ENCODE results near the gene SLC5A1. TPM values are rescaled to one million over a fixed set of nuclear protein-coding genes. Genes with fewer than 3 reads are reported as not detected.
"Not testable (repeated sequence)": the region's sequence is repeated elsewhere in the genome, so short reads cannot be mapped to it uniquely, and the experiment has no call there.

The SLC5A1 gene
- total and polyA plus RNA-seq, 2 of the 8 experiments (the other 6 are each of a cell fraction or from before 2014, with no cell fraction given), result 0.06 TPM; not detected in 1

GRCh38 chr22:32137731-32138324 is 94.8 kb downstream of the SLC5A1 start:
- H3K4me2 ChIP-seq (ENCODE audit: insufficient read depth in 1 of 2, low read depth in 2 of 2, low read length in 2 of 2); H4K8ac ChIP-seq (ENCODE audit: extremely low read depth, insufficient read depth, low read length); H2BK20ac ChIP-seq (ENCODE audit: low read length); H2AK5ac ChIP-seq (ENCODE audit: low read depth, low read length); POLR2A ChIA-PET (ENCODE audit: partially characterized antibody); H3K9ac ChIP-seq (replicated peaks in 1 of 4; ENCODE audit: extremely low read depth in 1 of 4, low read depth in 3 of 4, low read length in 3 of 4); FAIRE-seq; H2BK12ac ChIP-seq (ENCODE audit: low read depth, low read length); H3K18ac ChIP-seq (ENCODE audit: extremely low read depth, low read length); H3K4ac ChIP-seq (replicated peaks; ENCODE audit: insufficient read length, low read depth, low read length); H3K56ac ChIP-seq (replicated peaks; ENCODE audit: insufficient read length, low read depth, low read length); H3K36me3 ChIP-seq (ENCODE audit: control insufficient read depth in 2 of 4, insufficient read depth in 4 of 4, low read length in 3 of 4); H3K27ac ChIP-seq (ENCODE audit: low read depth, low read length); DNase-seq (ENCODE audit: low read depth in 1 of 2, low spot score in 2 of 2); H3K79me1 ChIP-seq (ENCODE audit: low read depth, low read length); H3K9me3 ChIP-seq (ENCODE audit: insufficient read depth in 2 of 2, low read depth in 1 of 2, low read length in 1 of 2); H3K14ac ChIP-seq (ENCODE audit: insufficient read length); H4K91ac ChIP-seq (replicated peaks; ENCODE audit: insufficient read length, low read length); H3K4me1 ChIP-seq (replicated peaks in 1 of 4; ENCODE audit: control insufficient read depth in 3 of 4, insufficient read depth in 4 of 4, low read length in 3 of 4); H2BK120ac ChIP-seq (replicated peaks; ENCODE audit: low read depth, low read length); H3K27me3 ChIP-seq (replicated peaks in 1 of 4; ENCODE audit: control insufficient read depth in 3 of 4, extremely low read depth in 1 of 4, insufficient read depth in 3 of 4, low read length in 3 of 4); H4K5ac ChIP-seq (ENCODE audit: insufficient read length, low read depth, low read length); H3K4me3 ChIP-seq (ENCODE audit: extremely low read depth in 1 of 4, insufficient read depth in 2 of 4, low read depth in 3 of 4, low read length in 4 of 4); CTCF ChIA-PET (ENCODE audit: partially characterized antibody); H3K79me2 ChIP-seq (ENCODE audit: control insufficient read depth in 1 of 2, insufficient read depth in 2 of 2, low read length in 2 of 2); H2BK5ac ChIP-seq (ENCODE audit: low read depth, low read length); H3K23me2 ChIP-seq (ENCODE audit: low read depth, low read length); H2AFZ ChIP-seq (ENCODE audit: low read length); H2BK15ac ChIP-seq (ENCODE audit: low read length); H4K20me1 ChIP-seq (replicated peaks in 1 of 2; ENCODE audit: control insufficient read depth in 1 of 2, insufficient read depth in 2 of 2, low read length in 2 of 2); H3K23ac ChIP-seq (ENCODE audit: insufficient read length): not testable (repeated sequence)
- 89% methylated on average over 16 of the region's 16 CpGs; no CpG with 5 or more reads in 1 of the 2 experiments for WGBS, 2 experiments (ENCODE audit: extremely low coverage in 1 of 2, insufficient coverage in 1 of 2, insufficient read length in 1 of 2, insufficient replicate concordance in 2 of 2, low coverage in 1 of 2, low lambda C conversion rate in 2 of 2, missing lambda C conversion rate in 1 of 2)

- H3K79me2 ChIP-seq (ENCODE audit: control insufficient read depth in 1 of 2, insufficient read depth in 2 of 2, low read length in 2 of 2); H4K91ac ChIP-seq (replicated peaks; ENCODE audit: insufficient read length, low read length); POLR2A ChIA-PET (ENCODE audit: partially characterized antibody); H2BK5ac ChIP-seq (ENCODE audit: low read depth, low read length); DNase-seq (ENCODE audit: low read depth in 1 of 2, low spot score in 2 of 2); H4K20me1 ChIP-seq (replicated peaks in 1 of 2; ENCODE audit: control insufficient read depth in 1 of 2, insufficient read depth in 2 of 2, low read length in 2 of 2); H2BK15ac ChIP-seq (ENCODE audit: low read length); FAIRE-seq; H3K4me3 ChIP-seq (ENCODE audit: extremely low read depth in 1 of 4, insufficient read depth in 2 of 4, low read depth in 3 of 4, low read length in 4 of 4); H2BK120ac ChIP-seq (replicated peaks; ENCODE audit: low read depth, low read length); H3K18ac ChIP-seq (ENCODE audit: extremely low read depth, low read length); H2BK12ac ChIP-seq (ENCODE audit: low read depth, low read length); H3K4ac ChIP-seq (replicated peaks; ENCODE audit: insufficient read length, low read depth, low read length); H3K14ac ChIP-seq (ENCODE audit: insufficient read length); H3K23me2 ChIP-seq (ENCODE audit: low read depth, low read length); H2BK20ac ChIP-seq (ENCODE audit: low read length); H3K56ac ChIP-seq (replicated peaks; ENCODE audit: insufficient read length, low read depth, low read length); H3K4me2 ChIP-seq (ENCODE audit: insufficient read depth in 1 of 2, low read depth in 2 of 2, low read length in 2 of 2); H3K4me1 ChIP-seq (replicated peaks in 1 of 4; ENCODE audit: control insufficient read depth in 3 of 4, insufficient read depth in 4 of 4, low read length in 3 of 4); H3K9me3 ChIP-seq (ENCODE audit: insufficient read depth in 2 of 2, low read depth in 1 of 2, low read length in 1 of 2); H3K79me1 ChIP-seq (ENCODE audit: low read depth, low read length); H3K27ac ChIP-seq (ENCODE audit: low read depth, low read length); H2AK5ac ChIP-seq (ENCODE audit: low read depth, low read length); H3K27me3 ChIP-seq (replicated peaks in 1 of 4; ENCODE audit: control insufficient read depth in 3 of 4, extremely low read depth in 1 of 4, insufficient read depth in 3 of 4, low read length in 3 of 4); H3K36me3 ChIP-seq (ENCODE audit: control insufficient read depth in 2 of 4, insufficient read depth in 4 of 4, low read length in 3 of 4); H4K8ac ChIP-seq (ENCODE audit: extremely low read depth, insufficient read depth, low read length); H2AFZ ChIP-seq (ENCODE audit: low read length); H4K5ac ChIP-seq (ENCODE audit: insufficient read length, low read depth, low read length); H3K9ac ChIP-seq (replicated peaks in 1 of 4; ENCODE audit: extremely low read depth in 1 of 4, low read depth in 3 of 4, low read length in 3 of 4); H3K23ac ChIP-seq (ENCODE audit: insufficient read length); CTCF ChIA-PET (ENCODE audit: partially characterized antibody): not testable (repeated sequence)
- WGBS, 2 experiments (ENCODE audit: extremely low coverage in 1 of 2, insufficient coverage in 1 of 2, insufficient read length in 1 of 2, insufficient replicate concordance in 2 of 2, low coverage in 1 of 2, low lambda C conversion rate in 2 of 2, missing lambda C conversion rate in 1 of 2), result 88% methylated on average over 1 of the region's 1 CpG; no CpG with 5 or more reads in 1 of the 2 experiments
Measured at GRCh38 chr22:32138576-32138975, 95.5 kb downstream of the SLC5A1 start.

Measured in H1 (cell line).